Stimulated activated CD8-positive, alpha-beta memory T cell treated with anti-CD3 and anti-CD28 coated beads, Interleukin-12 subunit alpha, Interleukin-12 subunit beta, amount 100 ng/mL, for 24 hours (primary cell): Measurements from ENCODE around the gene ACACB.

Experiments used
- DNase-seq: peaks from one replicate; pipeline ENCODE4 v3.0.0-alpha.2; 2020; ENCODE audit errors: extremely low read depth

ACACB gene

GRCh38 chr12:109110988-109111495, 5.3 kb upstream of the ACACB start:
- peak; percentile 10 for DNase-seq

GRCh38 chr12:109112720-109113465, 3.5 kb upstream of the ACACB start:
- no peak for DNase-seq

GRCh38 chr12:109113661-109114321, 2.6 kb upstream of the ACACB start:
- no peak for DNase-seq

GRCh38 chr12:109114644-109115043, 1.7 kb upstream of the ACACB start:
- DNase-seq, result no peak

- DNase-seq, result no peak
Measured at GRCh38 chr12:109115404-109115757, 1.0 kb upstream of the ACACB start.

GRCh38 chr12:109116611-109116949, 193 bp downstream of the ACACB start:
- no peak for DNase-seq

GRCh38 chr12:109120095-109120494, 3.7 kb downstream of the ACACB start:
- no peak for DNase-seq

GRCh38 chr12:109120557-109120956, 4.2 kb downstream of the ACACB start:
- DNase-seq, result no peak

- DNase-seq, result no peak
Measured at GRCh38 chr12:109121346-109121880, 5.0 kb downstream of the ACACB start.

GRCh38 chr12:109124878-109125648, 8.7 kb downstream of the ACACB start:
- DNase-seq, result no peak

GRCh38 chr12:109125791-109126190, 9.4 kb downstream of the ACACB start:
- DNase-seq, result no peak

- no peak for DNase-seq
Measured at GRCh38 chr12:109126784-109127183, 10.4 kb downstream of the ACACB start.

- no peak for DNase-seq
Measured at GRCh38 chr12:109127533-109128242, 11.3 kb downstream of the ACACB start.

- DNase-seq, result no peak
Measured at GRCh38 chr12:109130297-109131153, 14.1 kb downstream of the ACACB start.

GRCh38 chr12:109131154-109132050, 15.0 kb downstream of the ACACB start:
- no peak for DNase-seq

- DNase-seq, result no peak
Measured at GRCh38 chr12:109134186-109134917, 18.0 kb downstream of the ACACB start.

GRCh38 chr12:109137055-109137454, 20.7 kb downstream of the ACACB start:
- no peak for DNase-seq

GRCh38 chr12:109139360-109139759, 23.0 kb downstream of the ACACB start:
- no peak for DNase-seq

- DNase-seq, result no peak
Measured at GRCh38 chr12:109139791-109140190, 23.4 kb downstream of the ACACB start.
